HFF-Myc (cell line): ENCODE measurements around the gene CDK7.

ENCODE experiments used
- DNase-seq: peaks from one replicate; pipeline ENCODE4 v3.0.0-alpha.2; 2011; ENCODE audit warnings: low read depth; ENCODE audit errors: extremely low read depth
- H3K4me3 ChIP-seq: replicated peaks from 2 replicates; pipeline ENCODE4 v1.5.1; 2011; ENCODE audit warnings: low read depth, mild to moderate bottlenecking, control low read depth, low read length
- CTCF ChIP-seq: IDR thresholded peaks from 2 replicates; pipeline ENCODE4 v1.5.1; 2012; ENCODE audit warnings: mild to moderate bottlenecking, low read depth, low read length, control low read depth; ENCODE audit errors: missing control alignments

Gene CDK7

GRCh38 chr5:69275563-69275962, 40.9 kb downstream of the CDK7 start:
- TF ChIP-seq CTCF = no peak
- no peak overlapping the region for H3K4me3 ChIP-seq
- DNase-seq = no peak

- H3K4me3 ChIP-seq = no peak overlapping the region
- no peak for TF ChIP-seq CTCF
- no peak for DNase-seq
Observed at GRCh38 chr5:69276422-69277174, 41.9 kb downstream of the CDK7 start.

- TF ChIP-seq CTCF = no peak
- H3K4me3 ChIP-seq = no peak overlapping the region
- no peak for DNase-seq
Observed at GRCh38 chr5:69279517-69279916, 44.8 kb downstream of the CDK7 start.

- no peak for DNase-seq
- no peak for TF ChIP-seq CTCF
Observed at GRCh38 chr5:69281114-69281513, 46.4 kb downstream of the CDK7 start.

GRCh38 chr5:69284203-69284602, 49.5 kb downstream of the CDK7 start:
- no peak for TF ChIP-seq CTCF
- no peak for DNase-seq
- H3K4me3 ChIP-seq = no peak overlapping the region

More at GRCh38 chr5:69281114-69281513, 46.4 kb downstream of the CDK7 start:
- no peak overlapping the region for H3K4me3 ChIP-seq

GRCh38 chr5:69285448-69286116, 50.9 kb downstream of the CDK7 start:
- no peak overlapping the region for H3K4me3 ChIP-seq
- no peak for TF ChIP-seq CTCF
- no peak for DNase-seq

GRCh38 chr5:69288069-69288468, 53.4 kb downstream of the CDK7 start:
- no peak for DNase-seq

More at GRCh38 chr5:69288069-69288468, 53.4 kb downstream of the CDK7 start:
- no peak overlapping the region for H3K4me3 ChIP-seq
- no peak for TF ChIP-seq CTCF
